HUES6 (cell line): ENCODE data around the gene CADM2.

ENCODE experiments used
- H3K27ac ChIP-seq: 2 replicates; pipeline ENCODE4 v1.7.0; 2013; ENCODE audit warnings: low read depth, mild to moderate bottlenecking, low read length, inconsistent platforms
- H3K27me3 ChIP-seq: 2 replicates; pipeline ENCODE4 v1.6.1; 2013; ENCODE audit warnings: low read length; ENCODE audit not compliant: control insufficient read depth, insufficient read depth
- H3K36me3 ChIP-seq: 2 replicates; pipeline ENCODE4 v1.6.1; 2013; ENCODE audit warnings: low read length; ENCODE audit not compliant: control insufficient read depth, insufficient read depth
- H3K4me1 ChIP-seq: 2 replicates; pipeline ENCODE4 v1.6.1; 2013; ENCODE audit warnings: low read length; ENCODE audit not compliant: control insufficient read depth, insufficient read depth
- H3K4me3 ChIP-seq: 2 replicates; pipeline ENCODE4 v1.5.1; 2013; ENCODE audit warnings: low read depth, low read length
- H3K9ac ChIP-seq: one replicate; pipeline ENCODE4 v1.6.1; 2013; ENCODE audit warnings: mild to moderate bottlenecking, low read length
- H3K9me3 ChIP-seq: 2 replicates; pipeline ENCODE4 v1.6.1; 2013; ENCODE audit warnings: low read depth, low read length; ENCODE audit not compliant: control insufficient read depth, insufficient read depth

The CADM2 gene

DNA sequence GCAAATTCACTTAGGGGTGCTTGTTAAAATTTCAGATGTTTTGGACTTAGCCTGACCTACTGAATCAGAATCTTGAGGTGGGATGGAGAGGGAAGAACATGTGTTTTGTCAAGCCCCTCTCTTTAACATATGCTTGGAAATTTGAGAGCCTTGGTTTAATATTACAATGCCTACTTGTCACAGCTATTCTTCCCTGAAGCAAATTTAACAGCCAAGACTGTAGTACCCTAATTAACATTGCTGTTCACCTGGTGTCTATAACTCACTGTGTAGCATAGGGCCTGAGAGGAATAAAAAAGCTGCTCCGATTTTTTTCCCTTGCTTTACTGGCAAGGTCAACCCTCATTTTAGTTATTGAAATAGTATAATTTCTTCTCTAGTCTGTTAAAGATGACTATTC lies 880.1 kb downstream of the CADM2 start:
- Histone ChIP-seq H3K36me3 (no peaks in the 10 kb centered on the region), H3K4me1 (peaks cover 5% of the 10 kb centered on the region; the same call in 1 of the 2 replicates), H3K27ac (no peak overlapping the region), H3K9me3 (no peaks in the 10 kb centered on the region), H3K4me3 (no peak overlapping the region), H3K27me3 (no peaks in the 10 kb centered on the region), H3K9ac (no peak overlapping the region)

- H3K27ac ChIP-seq, result no peak overlapping the region
- H3K9me3 ChIP-seq, result no peaks in the 10 kb centered on the region
- no peaks in the 10 kb centered on the region for H3K27me3 ChIP-seq
- no peaks in the 10 kb centered on the region for H3K36me3 ChIP-seq
- H3K9ac ChIP-seq, result no peak overlapping the region
- H3K4me3 ChIP-seq, result no peak overlapping the region
- peaks cover 5% of the 10 kb centered on the region; the same call in 1 of the 2 replicates for H3K4me1 ChIP-seq
Observed at GRCh38 chr3:85842081-85842480, 883.3 kb downstream of the CADM2 start.

DNA sequence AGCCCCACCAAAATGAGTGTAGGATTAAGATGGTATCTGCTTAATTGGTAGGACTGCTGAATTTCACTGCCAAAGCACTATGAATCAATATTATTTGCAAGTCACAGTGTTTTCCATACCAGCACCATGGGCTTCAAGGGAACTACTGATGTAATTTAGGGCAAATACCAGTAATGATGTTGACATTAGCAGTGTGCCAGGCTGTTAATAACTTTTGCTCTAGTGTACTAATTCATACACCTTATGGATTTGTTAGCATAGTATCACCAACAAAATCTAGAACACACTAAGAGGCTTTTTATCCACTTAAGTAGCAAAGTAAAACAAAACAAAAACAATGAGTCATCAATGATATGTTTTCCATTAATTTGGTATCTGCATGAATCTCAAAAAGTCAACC lies 888.2 kb downstream of the CADM2 start:
- Histone ChIP-seq H3K4me1 (no peaks in the 10 kb centered on the region), H3K4me3 (no peak overlapping the region), H3K9ac (no peak overlapping the region), H3K36me3 (no peaks in the 10 kb centered on the region), H3K27ac (no peak overlapping the region), H3K9me3 (no peaks in the 10 kb centered on the region), H3K27me3 (no peaks in the 10 kb centered on the region)

- no peaks in the 10 kb centered on the region for H3K27me3 ChIP-seq
- no peaks in the 10 kb centered on the region for H3K9me3 ChIP-seq
- no peaks in the 10 kb centered on the region for H3K36me3 ChIP-seq
- H3K27ac ChIP-seq, result no peak overlapping the region
- no peak overlapping the region for H3K9ac ChIP-seq
- H3K4me1 ChIP-seq, result no peaks in the 10 kb centered on the region
- no peak overlapping the region for H3K4me3 ChIP-seq
Observed at GRCh38 chr3:85851071-85851470, 892.3 kb downstream of the CADM2 start.

- Histone ChIP-seq H3K9me3 (no peaks in the 10 kb centered on the region), H3K36me3 (no peaks in the 10 kb centered on the region), H3K4me1 (no peaks in the 10 kb centered on the region), H3K27me3 (no peaks in the 10 kb centered on the region), H3K4me3 (no peak overlapping the region), H3K9ac (no peak overlapping the region), H3K27ac (no peak overlapping the region)
Observed at GRCh38 chr3:85853805-85854204, 895.0 kb downstream of the CADM2 start.

DNA sequence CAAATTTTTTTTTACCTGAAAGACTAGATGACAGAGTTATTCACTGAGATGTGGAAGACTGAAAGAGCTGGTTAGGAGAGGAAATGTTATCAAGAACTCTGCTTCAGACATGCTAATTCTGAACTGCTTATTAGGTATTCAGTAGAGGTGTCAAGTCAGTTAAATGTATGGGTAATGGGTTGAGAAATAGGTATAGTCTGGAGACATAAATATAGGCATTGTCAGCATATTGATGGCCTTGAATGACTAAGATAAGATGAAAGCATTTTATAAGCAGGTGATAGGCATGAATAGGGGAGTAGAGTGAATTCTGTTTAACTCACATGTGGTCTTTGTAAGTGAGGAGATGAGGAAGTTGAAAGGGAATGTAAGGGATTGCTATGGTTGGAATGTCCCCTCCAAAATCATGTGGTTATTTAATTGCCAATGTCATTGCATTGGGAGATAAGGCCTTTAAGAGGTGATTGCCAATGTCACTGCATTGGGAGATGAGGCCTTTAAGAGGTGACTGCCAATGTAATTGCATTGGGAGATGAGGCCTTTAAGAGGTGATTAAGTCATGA lies 904.2 kb downstream of the CADM2 start:
- H3K4me3 ChIP-seq, result no peak overlapping the region
- H3K27me3 ChIP-seq, result no peaks in the 10 kb centered on the region
- H3K36me3 ChIP-seq, result no peaks in the 10 kb centered on the region
- no peaks in the 10 kb centered on the region for H3K4me1 ChIP-seq
- H3K9ac ChIP-seq, result no peak overlapping the region
- H3K27ac ChIP-seq, result no peak overlapping the region
- no peaks in the 10 kb centered on the region for H3K9me3 ChIP-seq

GRCh38 chr3:85864896-85865295 lies 906.1 kb downstream of the CADM2 start:
- Histone ChIP-seq H3K9ac (no peak overlapping the region), H3K36me3 (no peaks in the 10 kb centered on the region), H3K27me3 (no peaks in the 10 kb centered on the region), H3K4me3 (no peak overlapping the region), H3K4me1 (no peaks in the 10 kb centered on the region), H3K9me3 (no peaks in the 10 kb centered on the region), H3K27ac (no peak overlapping the region)

DNA sequence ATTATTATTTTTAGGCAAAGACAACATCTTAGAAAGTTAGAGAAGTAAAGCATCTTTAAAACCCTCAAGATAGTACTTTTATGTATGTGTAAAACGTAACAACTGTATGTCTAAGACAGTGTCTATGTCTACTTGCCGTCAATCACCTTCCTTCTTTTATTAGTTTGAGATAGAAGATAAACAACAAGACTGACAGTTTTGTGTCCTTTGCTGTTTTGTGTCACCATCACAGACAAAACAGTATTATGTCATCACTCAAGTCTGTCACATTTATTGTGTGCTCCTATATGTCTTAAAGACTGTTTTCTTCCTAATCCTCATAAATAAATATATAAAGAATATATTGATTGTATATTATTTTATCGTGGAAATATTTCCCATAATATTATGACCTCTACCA lies 908.3 kb downstream of the CADM2 start:
- H3K9me3 ChIP-seq, result no peaks in the 10 kb centered on the region
- H3K4me1 ChIP-seq, result no peaks in the 10 kb centered on the region
- H3K9ac ChIP-seq, result no peak overlapping the region
- no peaks in the 10 kb centered on the region for H3K36me3 ChIP-seq
- H3K4me3 ChIP-seq, result no peak overlapping the region
- H3K27me3 ChIP-seq, result no peaks in the 10 kb centered on the region
- no peak overlapping the region for H3K27ac ChIP-seq

- no peak overlapping the region for H3K4me3 ChIP-seq
- H3K27ac ChIP-seq, result no peak overlapping the region
- H3K9me3 ChIP-seq, result no peaks in the 10 kb centered on the region
- H3K4me1 ChIP-seq, result no peaks in the 10 kb centered on the region
- H3K9ac ChIP-seq, result no peak overlapping the region
- H3K27me3 ChIP-seq, result no peaks in the 10 kb centered on the region
- no peaks in the 10 kb centered on the region for H3K36me3 ChIP-seq
Observed at GRCh38 chr3:85875589-85875988, 916.8 kb downstream of the CADM2 start.

GRCh38 chr3:85877631-85878030 lies 918.8 kb downstream of the CADM2 start:
- H3K4me1 ChIP-seq, result no peaks in the 10 kb centered on the region
- no peak overlapping the region for H3K9ac ChIP-seq
- H3K9me3 ChIP-seq, result no peaks in the 10 kb centered on the region
- H3K4me3 ChIP-seq, result no peak overlapping the region
- H3K27me3 ChIP-seq, result no peaks in the 10 kb centered on the region
- no peak overlapping the region for H3K27ac ChIP-seq
- H3K36me3 ChIP-seq, result no peaks in the 10 kb centered on the region

- Histone ChIP-seq H3K4me1 (no peaks in the 10 kb centered on the region), H3K4me3 (no peak overlapping the region), H3K27ac (no peak overlapping the region), H3K27me3 (no peaks in the 10 kb centered on the region), H3K36me3 (no peaks in the 10 kb centered on the region), H3K9me3 (no peaks in the 10 kb centered on the region), H3K9ac (no peak overlapping the region)
Observed at GRCh38 chr3:85881833-85882393, 923.1 kb downstream of the CADM2 start.
